Measurements from ENCODE around the gene ST3GAL2. TPM values are rescaled to one million over a fixed set of nuclear protein-coding genes. Genes with fewer than 3 reads are reported as not detected.

Gene ST3GAL2
- total RNA-seq, 2 donors from 2014 or later: 56.4 to 57.8 TPM

GRCh38 chr16:70421473-70422311 lies 17.2 kb downstream of the ST3GAL2 start:
- Histone ChIP-seq H3K36me3 (ENCODE audit: control insufficient read depth, insufficient read depth, low read length) (peaks cover 54% of the 10 kb centered on the region), H3K4me3 (ENCODE audit: low read length) (no peak overlapping the region), H3K27me3 (ENCODE audit: control insufficient read depth, insufficient read depth, low read length, poor library complexity, severe bottlenecking) (no peaks in the 10 kb centered on the region), H3K9ac (ENCODE audit: extremely low read depth, low read length, poor library complexity, severe bottlenecking) (no peak overlapping the region), H3K9me3 (ENCODE audit: control insufficient read depth, low read length) (no peaks in the 10 kb centered on the region), H3K4me1 (ENCODE audit: control insufficient read depth, insufficient read depth, low read length) (peaks cover 48% of the 10 kb centered on the region), H3K27ac (ENCODE audit: low read depth, low read length) (no peak overlapping the region)
- no peaks in the 10 kb centered on the region for H3K9me3 Mint-ChIP-seq
- no peaks in the 10 kb centered on the region for H3K27me3 Mint-ChIP-seq (ENCODE audit: insufficient read depth)
- peaks cover 27% of the 10 kb centered on the region for H3K36me3 Mint-ChIP-seq (ENCODE audit: low read depth)
- no peak overlapping the region for H3K4me3 Mint-ChIP-seq
- peak overlapping the region; percentile 78 for H3K27ac Mint-ChIP-seq
- peaks cover 65% of the 10 kb centered on the region for H3K4me1 Mint-ChIP-seq
- TF ChIP-seq CTCF (conservative IDR thresholded peaks at IDR 0.05): no peak
- DNase-seq: no peak
- 88 to 96% methylated on average over 5 to 11 of the region's 11 CpGs for WGBS, 2 experiments (ENCODE audit: insufficient coverage in 1 of 2, insufficient read length in 1 of 2)

GRCh38 chr16:70421014-70421413 lies 17.9 kb downstream of the ST3GAL2 start:
- Mint-ChIP-seq H3K9me3 (no peaks in the 10 kb centered on the region), H3K4me3 (no peak overlapping the region), H3K36me3 (ENCODE audit: low read depth) (peaks cover 27% of the 10 kb centered on the region), H3K27me3 (ENCODE audit: insufficient read depth) (no peaks in the 10 kb centered on the region), H3K4me1 (peaks cover 70% of the 10 kb centered on the region), H3K27ac (peak overlapping the region; percentile 77)
- peaks cover 61% of the 10 kb centered on the region for H3K36me3 ChIP-seq (ENCODE audit: control insufficient read depth, insufficient read depth, low read length)
- H3K27ac ChIP-seq (ENCODE audit: low read depth, low read length): no peak overlapping the region
- DNase-seq: no peak
- H3K27me3 ChIP-seq (ENCODE audit: control insufficient read depth, insufficient read depth, low read length, poor library complexity, severe bottlenecking): no peaks in the 10 kb centered on the region
- no peak overlapping the region for H3K4me3 ChIP-seq (ENCODE audit: low read length)
- no peaks in the 10 kb centered on the region for H3K9me3 ChIP-seq (ENCODE audit: control insufficient read depth, low read length)
- no peak overlapping the region for H3K9ac ChIP-seq (ENCODE audit: extremely low read depth, low read length, poor library complexity, severe bottlenecking)
- WGBS, 2 experiments (ENCODE audit: insufficient coverage in 1 of 2, insufficient read length in 1 of 2): 87 to 89% methylated on average over 7 to 9 of the region's 9 CpGs
- TF ChIP-seq CTCF (conservative IDR thresholded peaks at IDR 0.05): no peak
- H3K4me1 ChIP-seq (ENCODE audit: control insufficient read depth, insufficient read depth, low read length): peaks cover 48% of the 10 kb centered on the region

GRCh38 chr16:70419384-70420327 lies 19.2 kb downstream of the ST3GAL2 start:
- H3K27me3 ChIP-seq (ENCODE audit: control insufficient read depth, insufficient read depth, low read length, poor library complexity, severe bottlenecking): no peaks in the 10 kb centered on the region
- peak overlapping the region; percentile 25 for H3K4me3 ChIP-seq (ENCODE audit: low read length)
- H3K27ac ChIP-seq (ENCODE audit: low read depth, low read length): no peak overlapping the region
- H3K36me3 ChIP-seq (ENCODE audit: control insufficient read depth, insufficient read depth, low read length): peaks cover 50% of the 10 kb centered on the region
- Mint-ChIP-seq H3K27me3 (ENCODE audit: insufficient read depth) (no peaks in the 10 kb centered on the region), H3K4me1 (peaks cover 78% of the 10 kb centered on the region), H3K9me3 (no peaks in the 10 kb centered on the region), H3K36me3 (ENCODE audit: low read depth) (peaks cover 18% of the 10 kb centered on the region), H3K27ac (no peak overlapping the region), H3K4me3 (no peak overlapping the region)
- no peak for DNase-seq
- no peak for TF ChIP-seq CTCF (conservative IDR thresholded peaks at IDR 0.05)
- H3K9me3 ChIP-seq (ENCODE audit: control insufficient read depth, low read length): no peaks in the 10 kb centered on the region
- WGBS, 2 experiments (ENCODE audit: insufficient coverage in 1 of 2, insufficient read length in 1 of 2): 93 to 95% methylated on average over 7 to 14 of the region's 14 CpGs
- H3K9ac ChIP-seq (ENCODE audit: extremely low read depth, low read length, poor library complexity, severe bottlenecking): no peak overlapping the region
- peaks cover 48% of the 10 kb centered on the region for H3K4me1 ChIP-seq (ENCODE audit: control insufficient read depth, insufficient read depth, low read length)
